Keratinocyte (primary cell): ENCODE results near the gene SHCBP1L. TPM values are rescaled to one million over a fixed set of nuclear protein-coding genes. Genes with fewer than 3 reads are reported as not detected.

Source experiments
- DNase-seq: peaks from one replicate; pipeline ENCODE4 v3.0.0-alpha.2; 2011; ENCODE audit warnings: low read depth, missing footprints, low spot score
- FAIRE-seq: peaks from 2 replicates; lab custom pipeline; 2011; peaks lifted over from hg19 to GRCh38; lab: Jason Lieb, UNC
- H2AFZ ChIP-seq: 2 replicates; pipeline ENCODE4 v1.6.0; 2012; ENCODE audit warnings: low read length, control low read depth, inconsistent platforms; ENCODE audit not compliant: control insufficient read depth
- H3K27ac ChIP-seq: 2 replicates; pipeline ENCODE4 v1.5.1; 2011; ENCODE audit warnings: low read length; ENCODE audit not compliant: control insufficient read depth, insufficient read depth
- H3K27me3 ChIP-seq: 3 replicates; pipeline ENCODE4 v1.6.0; 2011; ENCODE audit warnings: low read length; ENCODE audit not compliant: control insufficient read depth, insufficient read depth; ENCODE audit errors: extremely low read depth
- H3K36me3 ChIP-seq, 2 experiments: 2 replicates in 1 of 2; 3 replicates in 1 of 2; pipeline ENCODE4 v1.5.1; 2011; ENCODE audit warnings: low read length in 2 of 2, mild to moderate bottlenecking in 1 of 2; ENCODE audit not compliant: control insufficient read depth in 2 of 2, insufficient read depth in 2 of 2; ENCODE audit errors: extremely low read depth in 1 of 2
- H3K4me1 ChIP-seq: 3 replicates; pipeline ENCODE4 v1.5.1; 2011; ENCODE audit warnings: low read length; ENCODE audit not compliant: control insufficient read depth, insufficient read depth; ENCODE audit errors: extremely low read depth
- H3K4me2 ChIP-seq: 3 replicates; pipeline ENCODE4 v1.6.0; 2011; ENCODE audit warnings: low read depth, low read length; ENCODE audit not compliant: control insufficient read depth, insufficient read depth; ENCODE audit errors: extremely low read depth
- H3K4me3 ChIP-seq, 3 experiments: fragments of 200-600 bp in 1 of 3; sonication (generic) in 1 of 3; 2 replicates in 2 of 3; 3 replicates in 1 of 3; pipeline ENCODE4 v1.5.1; 2011 to 2016; ENCODE audit warnings: low read length in 3 of 3, mild to moderate bottlenecking in 3 of 3, control low read depth in 2 of 3, inconsistent platforms in 1 of 3, low read depth in 1 of 3, mixed read lengths in 1 of 3, mixed run types in 1 of 3, moderate library complexity in 1 of 3; ENCODE audit not compliant: control insufficient read depth in 2 of 3, insufficient read depth in 2 of 3; ENCODE audit errors: extremely low read depth in 1 of 3
- H3K79me2 ChIP-seq: 2 replicates; pipeline ENCODE4 v1.6.0; 2012; ENCODE audit warnings: low read length; ENCODE audit not compliant: control insufficient read depth, insufficient read depth
- H3K9ac ChIP-seq: 3 replicates; pipeline ENCODE4 v1.6.0; 2011; ENCODE audit warnings: low read length; ENCODE audit not compliant: control insufficient read depth, insufficient read depth; ENCODE audit errors: extremely low read depth
- H3K9me1 ChIP-seq: 3 replicates; pipeline ENCODE4 v1.6.0; 2011; ENCODE audit warnings: low read length; ENCODE audit not compliant: control insufficient read depth, insufficient read depth; ENCODE audit errors: extremely low read depth
- H3K9me3 ChIP-seq: 2 replicates; pipeline ENCODE4 v1.5.1; 2012; ENCODE audit warnings: low read depth, low read length; ENCODE audit not compliant: control insufficient read depth
- H4K20me1 ChIP-seq: 3 replicates; pipeline ENCODE4 v1.6.0; 2011; ENCODE audit warnings: low read length; ENCODE audit not compliant: control insufficient read depth, insufficient read depth; ENCODE audit errors: extremely low read depth
- CTCF ChIP-seq, 3 experiments: IDR thresholded peaks in 1 of 3; conservative IDR thresholded peaks in 1 of 3; optimal IDR thresholded peaks in 1 of 3; 2 replicates in 2 of 3; 3 replicates in 1 of 3; pipeline versions ENCODE3 to v1.5.1; 2011; ENCODE audit warnings: low read length in 3 of 3, mild to moderate bottlenecking in 3 of 3, moderate library complexity in 2 of 3, control low read depth in 1 of 3, inconsistent platforms in 1 of 3; ENCODE audit not compliant: insufficient read depth in 2 of 3; ENCODE audit errors: extremely low read depth in 1 of 3
- EZH2 ChIP-seq: IDR thresholded peaks from one replicate; pipeline ENCODE4 v1.6.1; 2012; ENCODE audit warnings: inconsistent platforms, mild to moderate bottlenecking, low read length, moderate library complexity
- dilution Hi-C: fragments of 300-500 bp; cut with MboI; formaldehyde crosslinking; loops from one replicate; pipeline ENCODE4 v1.7.0; 2020; ENCODE audit warnings: low sequenced_read_pairs; ENCODE audit not compliant: extremely low pct_ligation_motif_present
- polyA plus RNA-seq, 5 experiments: library from polyadenylated mRNA; depleted of rRNA in 3 of 5; stranded (reverse) in 3 of 5; stranded (forward) in 1 of 5; unstranded in 1 of 5; fragments of >200 nt; gene quantifications; 1 replicate in 1 of 5; 2 replicates in 3 of 5; 3 replicates in 1 of 5; pipeline versions ENCODE4 v1.2.1 to v1.2.3, GENCODE V29; 2011 to 2012; ENCODE audit warnings: missing spikeins in 2 of 5, low read depth in 1 of 5, low replicate concordance in 1 of 5

SHCBP1L gene
- polyA plus RNA-seq, 1 donor (not counting 4 experiments of a cell fraction or from before 2014, with no cell fraction given): not detected

- Histone ChIP-seq H4K20me1 (no peaks in the 10 kb centered on the region), H3K9ac (no peak overlapping the region), H3K9me1 (no peaks in the 10 kb centered on the region), H2AFZ (no peak overlapping the region), H3K27ac (no peak overlapping the region), H3K9me3 (no peaks in the 10 kb centered on the region), H3K4me3 (no peak overlapping the region), H3K36me3 (no peaks in the 10 kb centered on the region), H3K4me1 (no peaks in the 10 kb centered on the region), H3K4me2 (no peak overlapping the region), H3K27me3 (peaks cover 3% of the 10 kb centered on the region), H3K79me2 (no peaks in the 10 kb centered on the region)
- DNase-seq (no peak), FAIRE-seq (no peak)
- no peak for TF ChIP-seq EZH2
- TF ChIP-seq CTCF (optimal IDR thresholded peaks at IDR 0.05 in 1 of 3, IDR thresholded peaks at IDR 0.05 in 1 of 3, conservative IDR thresholded peaks at IDR 0.05 in 1 of 3; ENCODE audit: extremely low read depth in 1 of 3, insufficient read depth in 2 of 3, low read length in 3 of 3): no peak
- dilution Hi-C loops: no loop called here
These were observed 13.6 kb downstream of the SHCBP1L start for GRCh38 chr1:182939413-182939812.

GRCh38 chr1:182935716-182936115 lies 17.2 kb downstream of the SHCBP1L start:
- dilution Hi-C loops: no loop called here

More at GRCh38 chr1:182935716-182936115, 17.2 kb downstream of the SHCBP1L start:
- DNase-seq (no peak), FAIRE-seq (no peak)
- Histone ChIP-seq H3K27me3 (no peaks in the 10 kb centered on the region), H3K4me1 (no peaks in the 10 kb centered on the region), H4K20me1 (no peaks in the 10 kb centered on the region), H3K9me1 (no peaks in the 10 kb centered on the region), H3K27ac (no peak overlapping the region), H3K4me2 (no peak overlapping the region), H3K36me3 (no peaks in the 10 kb centered on the region), H3K9ac (no peak overlapping the region), H3K9me3 (no peaks in the 10 kb centered on the region), H3K79me2 (no peaks in the 10 kb centered on the region), H2AFZ (no peak overlapping the region), H3K4me3 (no peak overlapping the region)
- no peak for TF ChIP-seq CTCF (optimal IDR thresholded peaks at IDR 0.05 in 1 of 3, IDR thresholded peaks at IDR 0.05 in 1 of 3, conservative IDR thresholded peaks at IDR 0.05 in 1 of 3; ENCODE audit: extremely low read depth in 1 of 3, insufficient read depth in 2 of 3, low read length in 3 of 3)
- no peak for TF ChIP-seq EZH2
